Ectodermal cell (in vitro differentiated cells): ENCODE results near the gene SERGEF.

Experiments used
- H3K27ac ChIP-seq: 2 replicates; pipeline ENCODE4 v1.7.0; 2013; ENCODE audit warnings: mild to moderate bottlenecking, low read depth, low read length; ENCODE audit not compliant: insufficient read depth, poor library complexity, severe bottlenecking
- H3K27me3 ChIP-seq: 2 replicates; pipeline ENCODE4 v1.7.0; 2013; ENCODE audit warnings: mild to moderate bottlenecking, low read length; ENCODE audit not compliant: insufficient read depth, control insufficient read depth, poor library complexity, severe bottlenecking
- H3K36me3 ChIP-seq: one replicate; pipeline ENCODE4 v1.7.0; 2013; ENCODE audit warnings: low read length; ENCODE audit not compliant: control insufficient read depth, insufficient read depth
- H3K4me1 ChIP-seq: one replicate; pipeline ENCODE4 v1.7.0; 2013; ENCODE audit warnings: low read length; ENCODE audit not compliant: control insufficient read depth, insufficient read depth
- H3K4me3 ChIP-seq: 2 replicates; pipeline ENCODE4 v1.7.0; 2013; ENCODE audit warnings: low read depth, low read length, control low read depth; ENCODE audit not compliant: insufficient read depth
- H3K9me3 ChIP-seq: 2 replicates; pipeline ENCODE4 v1.7.0; 2013; ENCODE audit warnings: mild to moderate bottlenecking, low read length, moderate library complexity; ENCODE audit not compliant: control insufficient read depth
- WGBS, 2 experiments: methylation state at CpG; one replicate each; pipeline ENCODE4 v1.1.7; 2013; ENCODE audit warnings: missing lambda C conversion rate in 2 of 2; 5-methylcytosine and 5-hydroxymethylcytosine counted together

The SERGEF gene

GRCh38 chr11:17852246-17852645 lies 160.6 kb downstream of the SERGEF start:
- 88 to 90% methylated on average over 1 of the region's 1 CpG for WGBS, 2 experiments
- H3K4me3 ChIP-seq = no peak overlapping the region
- no peaks in the 10 kb centered on the region for H3K9me3 ChIP-seq
- H3K27me3 ChIP-seq = no peaks in the 10 kb centered on the region
- no peaks in the 10 kb centered on the region for H3K4me1 ChIP-seq
- no peak overlapping the region for H3K27ac ChIP-seq
- H3K36me3 ChIP-seq = no peaks in the 10 kb centered on the region

GRCh38 chr11:17851697-17852096 lies 161.2 kb downstream of the SERGEF start:
- WGBS, 2 experiments = 100% methylated on average over 1 of the region's 1 CpG; no CpG with 5 or more reads in 1 of the 2 experiments
- no peak overlapping the region for H3K4me3 ChIP-seq
- no peaks in the 10 kb centered on the region for H3K9me3 ChIP-seq
- no peaks in the 10 kb centered on the region for H3K4me1 ChIP-seq
- no peaks in the 10 kb centered on the region for H3K27me3 ChIP-seq
- H3K27ac ChIP-seq = no peak overlapping the region
- no peaks in the 10 kb centered on the region for H3K36me3 ChIP-seq

DNA sequence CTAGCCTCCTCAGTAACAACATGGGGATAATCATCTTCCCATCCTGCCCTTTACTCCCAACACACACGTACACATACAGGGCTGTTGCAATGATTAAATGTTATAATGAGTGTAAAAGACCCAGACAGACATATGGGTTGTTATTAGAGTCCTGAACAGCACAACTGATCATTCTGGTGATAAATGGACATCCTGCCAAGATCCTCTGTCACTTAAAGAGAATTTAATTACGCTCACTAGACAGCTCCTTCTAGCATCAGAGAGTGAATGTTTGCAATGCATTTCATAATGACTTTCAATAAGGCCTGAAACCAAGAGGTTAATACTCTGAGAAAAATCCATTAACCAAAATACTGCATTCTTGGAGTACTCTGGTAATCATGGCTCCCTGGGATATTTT lies 162.5 kb downstream of the SERGEF start:
- H3K27me3 ChIP-seq = no peaks in the 10 kb centered on the region
- H3K9me3 ChIP-seq = no peaks in the 10 kb centered on the region
- H3K27ac ChIP-seq = no peak overlapping the region
- H3K4me1 ChIP-seq = no peaks in the 10 kb centered on the region
- 92 to 98% methylated on average over 1 to 2 of the region's 2 CpGs for WGBS, 2 experiments
- no peaks in the 10 kb centered on the region for H3K36me3 ChIP-seq
- H3K4me3 ChIP-seq = no peak overlapping the region

- Histone ChIP-seq H3K4me1 (no peaks in the 10 kb centered on the region), H3K9me3 (no peaks in the 10 kb centered on the region), H3K27me3 (no peaks in the 10 kb centered on the region), H3K4me3 (no peak overlapping the region), H3K36me3 (no peaks in the 10 kb centered on the region), H3K27ac (no peak overlapping the region)
- 94 to 100% methylated on average over 2 of the region's 2 CpGs for WGBS, 2 experiments
These were observed 164.1 kb downstream of the SERGEF start for GRCh38 chr11:17848715-17849114.

DNA sequence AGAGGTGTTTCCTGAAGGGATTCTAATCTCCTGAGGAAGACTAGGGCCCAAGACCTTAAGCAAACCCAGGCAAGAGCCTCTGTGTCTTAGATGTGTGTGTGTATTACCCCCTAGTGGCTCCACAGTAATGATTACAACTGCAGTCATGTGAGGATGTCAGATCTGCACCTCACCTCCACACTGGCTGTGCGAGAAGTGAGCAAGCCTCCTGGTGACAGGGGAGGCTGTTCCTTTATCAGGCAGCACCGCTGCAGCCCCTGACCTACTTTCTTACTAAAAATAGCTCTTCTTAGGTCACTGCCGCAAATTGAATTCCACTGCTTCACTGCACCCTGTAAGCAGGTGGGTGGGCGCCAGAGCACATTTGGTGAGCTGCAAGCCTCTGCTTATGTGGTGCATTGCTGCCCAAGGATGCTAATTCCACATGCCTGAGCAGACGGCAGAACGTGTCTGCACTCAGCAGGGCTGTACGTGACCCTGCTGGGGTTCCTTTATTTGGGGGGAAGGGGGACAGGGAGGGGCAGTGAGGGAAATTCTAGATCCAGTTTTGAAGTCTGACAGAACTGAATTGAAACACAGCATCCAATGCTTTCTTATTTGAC lies 165.9 kb downstream of the SERGEF start:
- 74 to 82% methylated on average over 7 of the region's 7 CpGs for WGBS, 2 experiments
- Histone ChIP-seq H3K36me3 (no peaks in the 10 kb centered on the region), H3K27me3 (no peaks in the 10 kb centered on the region), H3K4me1 (no peaks in the 10 kb centered on the region), H3K27ac (no peak overlapping the region), H3K9me3 (no peaks in the 10 kb centered on the region), H3K4me3 (no peak overlapping the region)

GRCh38 chr11:17845431-17845881 lies 167.4 kb downstream of the SERGEF start:
- no peaks in the 10 kb centered on the region for H3K27me3 ChIP-seq
- no peaks in the 10 kb centered on the region for H3K4me1 ChIP-seq
- H3K27ac ChIP-seq = no peak overlapping the region
- H3K36me3 ChIP-seq = no peaks in the 10 kb centered on the region
- no peak overlapping the region for H3K4me3 ChIP-seq
- H3K9me3 ChIP-seq = no peaks in the 10 kb centered on the region

DNA sequence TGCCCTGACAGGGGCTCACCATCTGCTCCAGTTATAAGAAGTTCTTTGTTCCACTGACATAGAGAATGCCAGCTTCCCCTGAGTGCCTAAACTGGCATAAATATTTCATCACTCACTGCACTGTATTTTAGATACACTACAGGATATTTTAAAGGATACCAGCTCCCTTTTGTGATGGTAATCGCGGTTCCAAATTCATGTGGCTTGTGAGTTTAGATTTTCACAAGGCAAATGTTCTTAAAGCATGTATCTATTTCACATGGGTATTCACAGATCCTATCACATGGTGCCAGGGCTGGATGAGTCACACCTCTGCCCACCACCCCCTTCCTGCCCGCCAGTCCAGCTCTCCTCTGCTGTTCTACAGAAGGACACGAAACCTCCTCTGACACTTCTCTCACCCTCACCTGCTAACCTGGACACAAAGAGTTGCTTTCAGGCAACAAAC lies 172.7 kb downstream of the SERGEF start:
- Histone ChIP-seq H3K36me3 (no peaks in the 10 kb centered on the region), H3K9me3 (no peaks in the 10 kb centered on the region), H3K4me1 (no peaks in the 10 kb centered on the region), H3K4me3 (no peak overlapping the region), H3K27me3 (no peaks in the 10 kb centered on the region), H3K27ac (no peak overlapping the region)
- WGBS, 2 experiments = 95 to 99% methylated on average over 4 of the region's 4 CpGs

DNA sequence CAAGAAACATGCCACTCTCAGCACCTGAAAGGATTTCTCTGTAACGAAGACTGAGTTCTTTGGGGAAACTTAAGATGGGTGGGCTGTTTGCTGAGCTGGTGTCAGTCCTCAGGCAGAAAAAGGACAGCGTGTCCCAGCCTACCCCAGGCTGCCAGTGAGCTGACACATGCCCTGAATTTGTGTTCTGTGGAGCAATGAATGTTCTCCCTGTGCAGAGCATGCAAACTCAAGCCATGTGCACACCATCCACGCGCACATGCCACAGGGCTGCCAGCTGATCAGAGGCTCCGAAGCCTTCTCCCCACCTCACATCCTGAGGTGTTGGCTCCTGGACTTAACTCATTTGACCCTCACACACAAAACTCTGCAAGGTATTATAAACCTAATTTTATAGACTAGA lies 173.4 kb downstream of the SERGEF start:
- no peaks in the 10 kb centered on the region for H3K4me1 ChIP-seq
- H3K27ac ChIP-seq = no peak overlapping the region
- no peak overlapping the region for H3K4me3 ChIP-seq
- 85 to 91% methylated on average over 5 of the region's 5 CpGs for WGBS, 2 experiments
- H3K9me3 ChIP-seq = no peaks in the 10 kb centered on the region
- H3K27me3 ChIP-seq = no peaks in the 10 kb centered on the region
- no peaks in the 10 kb centered on the region for H3K36me3 ChIP-seq

DNA sequence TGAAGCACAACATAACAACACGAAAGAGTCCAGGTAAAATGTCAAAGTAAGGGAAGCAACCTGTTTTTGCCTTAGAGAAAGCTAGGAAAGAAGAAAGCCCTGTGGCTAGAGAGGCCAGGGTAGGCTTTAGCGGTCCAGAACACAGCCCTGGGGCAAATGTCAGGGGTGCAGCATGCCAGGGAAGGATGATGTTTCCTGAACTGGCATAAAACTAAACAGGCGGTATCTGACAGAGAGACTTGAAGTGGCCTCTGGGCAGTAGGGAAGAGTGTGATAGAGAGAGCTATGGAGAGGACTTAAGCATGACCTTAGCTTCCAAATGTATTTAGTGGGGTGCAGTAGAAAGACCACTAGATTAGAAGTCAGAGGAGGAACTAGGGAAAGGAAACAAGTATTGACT lies 174.7 kb downstream of the SERGEF start:
- no peak overlapping the region for H3K27ac ChIP-seq
- H3K9me3 ChIP-seq = no peaks in the 10 kb centered on the region
- no peak overlapping the region for H3K4me3 ChIP-seq
- WGBS, 2 experiments = 94 to 95% methylated on average over 3 of the region's 3 CpGs
- H3K4me1 ChIP-seq = no peaks in the 10 kb centered on the region
- H3K27me3 ChIP-seq = no peaks in the 10 kb centered on the region
- H3K36me3 ChIP-seq = no peaks in the 10 kb centered on the region

GRCh38 chr11:17831883-17832282 lies 181.0 kb downstream of the SERGEF start:
- H3K9me3 ChIP-seq = no peaks in the 10 kb centered on the region
- no peak overlapping the region for H3K27ac ChIP-seq
- 91 to 95% methylated on average over 3 of the region's 3 CpGs for whole genome bisulfite sequencing, 2 experiments
- H3K36me3 ChIP-seq = no peaks in the 10 kb centered on the region
- no peaks in the 10 kb centered on the region for H3K27me3 ChIP-seq
- no peak overlapping the region for H3K4me3 ChIP-seq
- no peaks in the 10 kb centered on the region for H3K4me1 ChIP-seq

DNA sequence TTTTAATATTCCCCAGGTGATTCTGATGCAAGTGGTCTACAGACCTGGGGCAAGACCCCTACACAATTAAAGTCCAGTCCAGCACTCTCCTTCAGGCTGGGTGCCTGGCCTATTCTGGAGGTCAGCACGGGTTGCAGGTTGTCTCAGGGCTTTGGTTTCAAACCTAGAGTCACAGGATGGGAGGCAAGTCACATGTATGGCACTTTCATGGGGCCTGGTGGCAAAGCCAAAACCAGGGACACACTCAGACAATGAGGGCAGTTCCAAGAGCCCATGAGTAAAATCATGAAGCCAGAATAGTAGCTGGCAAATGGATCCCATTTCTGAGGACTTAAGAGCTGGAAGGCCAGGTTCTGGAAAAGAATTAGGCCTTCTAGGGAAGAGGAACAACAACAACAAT lies 181.6 kb downstream of the SERGEF start:
- Histone ChIP-seq H3K27me3 (no peaks in the 10 kb centered on the region), H3K4me1 (no peaks in the 10 kb centered on the region), H3K36me3 (no peaks in the 10 kb centered on the region), H3K9me3 (no peaks in the 10 kb centered on the region), H3K4me3 (no peak overlapping the region), H3K27ac (no peak overlapping the region)
- WGBS, 2 experiments = 83 to 91% methylated on average over 1 of the region's 1 CpG
